Activated naive CD8-positive, alpha-beta T cell (primary cell): ENCODE data around the gene ATP8B4.

Experiments used
- H3K27ac Mint-ChIP-seq: one replicate; pipeline ENCODE4 v1.8.0; 2021; ENCODE audit warnings: mixed read lengths
- H3K27me3 Mint-ChIP-seq: one replicate; pipeline ENCODE4 v1.8.0; 2021; ENCODE audit warnings: mixed read lengths
- H3K36me3 Mint-ChIP-seq: one replicate; pipeline ENCODE4 v1.8.0; 2021; ENCODE audit warnings: mixed read lengths
- H3K4me1 Mint-ChIP-seq: one replicate; pipeline ENCODE4 v1.8.0; 2021; ENCODE audit warnings: low read depth, mixed read lengths
- H3K4me3 Mint-ChIP-seq: one replicate; pipeline ENCODE4 v1.8.0; 2021; ENCODE audit warnings: mild to moderate bottlenecking, mixed read lengths
- H3K9me3 Mint-ChIP-seq: one replicate; pipeline ENCODE4 v1.8.0; 2021; ENCODE audit warnings: low read depth, mixed read lengths

The ATP8B4 gene

GRCh38 chr15:49902685-49903501 lies 216.1 kb downstream of the ATP8B4 start:
- H3K27ac Mint-ChIP-seq: no peak overlapping the region
- no peaks in the 10 kb centered on the region for H3K4me1 Mint-ChIP-seq
- H3K36me3 Mint-ChIP-seq: no peaks in the 10 kb centered on the region
- H3K27me3 Mint-ChIP-seq: peaks cover 4% of the 10 kb centered on the region
- H3K4me3 Mint-ChIP-seq: no peak overlapping the region
- H3K9me3 Mint-ChIP-seq: no peaks in the 10 kb centered on the region

GRCh38 chr15:49901996-49902684 lies 216.9 kb downstream of the ATP8B4 start:
- no peaks in the 10 kb centered on the region for H3K4me1 Mint-ChIP-seq
- H3K36me3 Mint-ChIP-seq: no peaks in the 10 kb centered on the region
- no peaks in the 10 kb centered on the region for H3K9me3 Mint-ChIP-seq
- H3K27me3 Mint-ChIP-seq: peaks cover 2% of the 10 kb centered on the region
- no peak overlapping the region for H3K27ac Mint-ChIP-seq
- H3K4me3 Mint-ChIP-seq: no peak overlapping the region

- Mint-ChIP-seq H3K4me3 (no peak overlapping the region), H3K9me3 (no peaks in the 10 kb centered on the region), H3K27me3 (peaks cover 4% of the 10 kb centered on the region), H3K27ac (no peak overlapping the region), H3K36me3 (no peaks in the 10 kb centered on the region), H3K4me1 (no peaks in the 10 kb centered on the region)
These were observed 217.7 kb downstream of the ATP8B4 start for GRCh38 chr15:49901321-49901720.

GRCh38 chr15:49900903-49901235 lies 218.2 kb downstream of the ATP8B4 start:
- no peaks in the 10 kb centered on the region for H3K36me3 Mint-ChIP-seq
- H3K4me3 Mint-ChIP-seq: no peak overlapping the region
- no peaks in the 10 kb centered on the region for H3K9me3 Mint-ChIP-seq
- H3K27ac Mint-ChIP-seq: no peak overlapping the region
- peaks cover 4% of the 10 kb centered on the region for H3K27me3 Mint-ChIP-seq
- no peaks in the 10 kb centered on the region for H3K4me1 Mint-ChIP-seq

- Mint-ChIP-seq H3K9me3 (no peaks in the 10 kb centered on the region), H3K4me1 (no peaks in the 10 kb centered on the region), H3K4me3 (no peak overlapping the region), H3K27ac (no peak overlapping the region), H3K36me3 (no peaks in the 10 kb centered on the region), H3K27me3 (peaks cover 4% of the 10 kb centered on the region)
These were observed 218.8 kb downstream of the ATP8B4 start for GRCh38 chr15:49900006-49900902.

- no peaks in the 10 kb centered on the region for H3K9me3 Mint-ChIP-seq
- H3K36me3 Mint-ChIP-seq: no peaks in the 10 kb centered on the region
- no peak overlapping the region for H3K27ac Mint-ChIP-seq
- H3K27me3 Mint-ChIP-seq: peaks cover 2% of the 10 kb centered on the region
- H3K4me3 Mint-ChIP-seq: no peak overlapping the region
- no peaks in the 10 kb centered on the region for H3K4me1 Mint-ChIP-seq
These were observed 220.3 kb downstream of the ATP8B4 start for GRCh38 chr15:49898575-49899283.

- no peaks in the 10 kb centered on the region for H3K9me3 Mint-ChIP-seq
- peaks cover 2% of the 10 kb centered on the region for H3K27me3 Mint-ChIP-seq
- no peak overlapping the region for H3K4me3 Mint-ChIP-seq
- H3K4me1 Mint-ChIP-seq: no peaks in the 10 kb centered on the region
- no peak overlapping the region for H3K27ac Mint-ChIP-seq
- no peaks in the 10 kb centered on the region for H3K36me3 Mint-ChIP-seq
These were observed 220.9 kb downstream of the ATP8B4 start for GRCh38 chr15:49898097-49898496.

GRCh38 chr15:49895347-49896223 lies 223.4 kb downstream of the ATP8B4 start:
- H3K4me3 Mint-ChIP-seq: no peak overlapping the region
- no peaks in the 10 kb centered on the region for H3K4me1 Mint-ChIP-seq
- H3K27ac Mint-ChIP-seq: no peak overlapping the region
- peaks cover 2% of the 10 kb centered on the region for H3K27me3 Mint-ChIP-seq
- H3K36me3 Mint-ChIP-seq: no peaks in the 10 kb centered on the region
- H3K9me3 Mint-ChIP-seq: no peaks in the 10 kb centered on the region

GRCh38 chr15:49890689-49891088 lies 228.3 kb downstream of the ATP8B4 start:
- no peaks in the 10 kb centered on the region for H3K9me3 Mint-ChIP-seq
- H3K36me3 Mint-ChIP-seq: no peaks in the 10 kb centered on the region
- no peaks in the 10 kb centered on the region for H3K4me1 Mint-ChIP-seq
- no peak overlapping the region for H3K4me3 Mint-ChIP-seq
- no peaks in the 10 kb centered on the region for H3K27me3 Mint-ChIP-seq
- no peak overlapping the region for H3K27ac Mint-ChIP-seq

GRCh38 chr15:49889536-49889935 lies 229.5 kb downstream of the ATP8B4 start:
- Mint-ChIP-seq H3K4me3 (no peak overlapping the region), H3K4me1 (no peaks in the 10 kb centered on the region)

GRCh38 chr15:49888734-49889133 lies 230.3 kb downstream of the ATP8B4 start:
- no peaks in the 10 kb centered on the region for H3K27me3 Mint-ChIP-seq
- H3K36me3 Mint-ChIP-seq: no peaks in the 10 kb centered on the region
- H3K9me3 Mint-ChIP-seq: peaks cover 3% of the 10 kb centered on the region
- no peak overlapping the region for H3K27ac Mint-ChIP-seq
- H3K4me3 Mint-ChIP-seq: no peak overlapping the region
- H3K4me1 Mint-ChIP-seq: no peaks in the 10 kb centered on the region

More at GRCh38 chr15:49889536-49889935, 229.5 kb downstream of the ATP8B4 start:
- Mint-ChIP-seq H3K9me3 (peaks cover 3% of the 10 kb centered on the region), H3K27ac (no peak overlapping the region), H3K36me3 (no peaks in the 10 kb centered on the region), H3K27me3 (no peaks in the 10 kb centered on the region)

- H3K27me3 Mint-ChIP-seq: no peaks in the 10 kb centered on the region
- no peaks in the 10 kb centered on the region for H3K36me3 Mint-ChIP-seq
- peaks cover 3% of the 10 kb centered on the region for H3K9me3 Mint-ChIP-seq
- no peak overlapping the region for H3K27ac Mint-ChIP-seq
- H3K4me3 Mint-ChIP-seq: no peak overlapping the region
- H3K4me1 Mint-ChIP-seq: no peaks in the 10 kb centered on the region
These were observed 230.7 kb downstream of the ATP8B4 start for GRCh38 chr15:49888323-49888693.

GRCh38 chr15:49887659-49888322 lies 231.2 kb downstream of the ATP8B4 start:
- Mint-ChIP-seq H3K4me1 (no peaks in the 10 kb centered on the region), H3K27me3 (no peaks in the 10 kb centered on the region), H3K9me3 (peaks cover 3% of the 10 kb centered on the region), H3K4me3 (no peak overlapping the region), H3K36me3 (no peaks in the 10 kb centered on the region), H3K27ac (no peak overlapping the region)
